DMS 273 treated with DMSO at 0.1 percent for 48 hours (cell line): ENCODE data around the gene EHBP1.

Experiments
- DNase-seq: peaks from one replicate; lab custom pipeline; 2025; lab: John Stamatoyannopoulos, UW

Gene EHBP1

DNA sequence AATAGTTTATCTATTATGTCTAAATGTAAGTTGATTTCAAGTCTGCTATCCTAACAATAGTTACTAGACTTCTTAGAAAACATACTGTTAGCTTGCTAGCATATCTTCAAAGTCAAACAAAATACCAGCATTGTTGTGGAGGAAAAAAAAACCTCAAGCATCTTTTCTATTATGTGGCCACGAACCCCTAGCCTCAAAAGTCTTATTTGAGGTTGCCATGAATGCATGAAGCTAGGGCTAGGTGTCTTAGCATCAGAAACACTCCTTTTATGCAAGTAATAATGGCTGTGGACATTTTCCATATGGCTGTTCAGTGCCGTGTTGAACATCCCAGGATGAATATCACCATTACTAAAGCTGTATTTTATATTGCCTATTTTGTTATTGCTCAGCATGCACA is 258.5 kb downstream of the EHBP1 start:
- no peak for DNase-seq

DNA sequence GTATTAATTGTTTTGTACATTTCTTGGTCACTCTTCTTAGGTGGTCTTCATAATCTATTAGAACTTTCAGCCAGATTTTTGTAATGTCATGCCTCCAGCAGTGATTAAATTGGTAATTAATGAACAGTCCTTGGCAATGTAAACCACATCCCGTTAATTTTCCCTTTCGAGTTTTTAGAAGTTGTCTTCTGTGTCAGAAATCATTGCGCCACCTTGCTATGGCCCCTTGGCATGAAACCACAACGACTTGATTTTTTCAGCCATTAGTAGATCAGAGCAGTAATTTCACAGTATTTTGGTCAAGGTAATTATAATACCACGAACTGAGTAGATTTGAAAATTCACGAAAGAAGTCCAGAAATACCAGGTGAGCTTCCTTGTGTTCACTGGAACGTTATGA is 259.2 kb downstream of the EHBP1 start:
- DNase-seq: no peak

DNA sequence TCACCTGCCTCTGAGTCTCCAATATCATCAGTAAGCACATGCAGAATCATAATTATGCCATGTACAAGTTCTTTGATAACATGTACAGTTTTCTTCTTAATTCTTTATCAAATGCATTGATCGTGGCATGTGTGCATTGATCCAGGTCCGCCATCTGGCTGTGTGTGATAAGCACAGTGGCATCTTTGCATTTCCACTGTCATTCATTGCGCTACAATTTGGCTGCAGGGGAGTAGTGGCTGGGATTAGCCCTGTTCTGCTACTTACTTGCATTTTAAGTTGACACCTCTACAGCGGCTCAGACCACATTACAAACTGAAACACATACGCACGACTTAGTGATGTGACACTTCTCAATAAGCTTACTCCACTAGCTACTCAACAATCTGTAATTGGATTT is 261.5 kb downstream of the EHBP1 start:
- no peak for DNase-seq

DNA sequence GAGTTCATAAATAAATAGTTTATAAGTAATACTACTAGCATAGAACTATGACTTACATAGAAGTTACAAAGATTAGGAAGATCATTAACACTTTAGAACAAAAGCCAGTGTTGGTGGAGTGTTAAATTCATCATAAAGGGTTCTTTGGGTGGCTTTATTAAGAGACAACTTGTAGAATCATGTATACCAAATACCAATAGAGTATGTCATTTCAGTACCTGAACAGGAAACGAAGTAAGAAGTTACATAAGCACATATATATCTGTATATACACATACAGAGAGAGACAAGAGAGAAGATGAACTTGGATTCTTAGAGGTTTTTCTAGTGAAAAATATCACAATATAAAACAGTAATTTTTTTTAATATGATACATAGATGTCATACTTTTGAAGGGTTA is 262.7 kb downstream of the EHBP1 start:
- no peak for DNase-seq

DNA sequence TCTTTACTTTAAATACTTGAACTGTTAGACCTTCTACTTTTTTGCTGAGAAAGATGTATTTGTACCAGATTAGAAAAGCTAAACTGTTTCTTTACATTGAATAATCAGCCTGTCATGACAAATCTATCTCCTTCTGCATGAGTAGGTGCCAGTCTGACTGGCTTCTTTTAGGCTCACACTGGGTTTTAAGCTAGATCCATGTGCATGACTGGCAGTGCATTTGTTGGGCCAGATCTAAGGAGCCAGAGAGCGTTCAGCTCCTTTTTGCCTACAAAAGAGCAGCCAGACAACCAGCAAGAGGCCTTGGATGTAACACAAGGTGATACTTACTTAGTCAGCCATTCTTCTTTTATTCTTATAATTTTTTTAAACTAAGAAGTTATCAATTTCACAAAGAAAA is 263.2 kb downstream of the EHBP1 start:
- DNase-seq: no peak

DNA sequence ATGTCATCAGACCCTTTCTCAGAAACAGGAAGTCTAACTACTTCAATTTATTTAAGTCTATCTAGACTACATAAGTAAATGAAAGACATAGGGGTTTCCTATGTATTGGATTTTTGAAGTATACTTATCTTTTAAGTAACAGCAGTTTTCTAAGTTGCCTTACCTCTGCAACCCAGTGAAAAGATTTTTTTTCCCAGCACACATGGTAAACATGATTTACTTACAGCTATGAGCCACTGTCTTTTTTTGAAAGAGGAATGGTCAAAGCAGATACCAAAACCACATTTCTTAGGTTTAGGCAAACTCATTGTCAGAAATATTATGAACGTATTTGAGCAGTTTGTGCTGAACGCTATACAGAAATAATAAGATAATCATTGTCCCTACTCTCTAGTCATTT is 266.4 kb downstream of the EHBP1 start:
- no peak for DNase-seq

DNA sequence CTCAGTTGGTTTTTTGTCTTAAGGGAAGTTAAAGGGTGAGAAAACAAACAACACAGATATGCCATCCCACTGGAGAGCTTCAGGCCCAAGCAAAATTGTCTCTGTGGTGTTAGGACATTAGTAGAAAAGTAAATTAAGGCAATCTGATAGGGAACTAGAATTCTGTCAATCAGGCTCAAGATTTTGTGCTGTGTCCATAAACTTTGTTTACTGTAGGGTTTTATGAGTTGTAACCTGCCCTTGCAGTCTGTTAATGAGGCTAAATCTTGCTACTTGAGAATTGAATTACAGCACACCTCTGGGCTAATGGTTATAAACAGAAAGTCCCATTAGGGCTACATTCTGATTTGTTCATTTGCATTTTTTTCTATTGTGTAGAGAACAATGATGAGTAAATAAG is 267.1 kb downstream of the EHBP1 start:
- DNase-seq: no peak

DNA sequence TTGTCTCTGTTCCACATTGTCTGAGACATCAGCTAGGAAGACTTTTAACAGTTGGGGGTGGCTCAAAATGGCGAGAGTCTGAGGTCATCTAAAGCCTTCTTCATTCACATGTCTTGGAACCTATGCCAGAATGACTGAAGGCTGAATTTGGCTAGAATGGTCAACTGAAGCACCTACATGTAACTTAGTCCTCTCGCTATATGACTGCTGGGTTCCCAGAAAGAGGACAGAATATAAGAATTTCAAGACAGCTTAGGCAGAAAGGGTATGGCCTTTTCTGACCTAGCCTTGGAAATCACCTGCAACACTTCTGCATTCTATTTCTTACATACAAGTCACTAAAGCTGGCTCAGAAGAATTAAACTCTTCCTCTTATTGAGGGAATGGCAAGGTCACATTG is 269.5 kb downstream of the EHBP1 start:
- DNase-seq: no peak

DNA sequence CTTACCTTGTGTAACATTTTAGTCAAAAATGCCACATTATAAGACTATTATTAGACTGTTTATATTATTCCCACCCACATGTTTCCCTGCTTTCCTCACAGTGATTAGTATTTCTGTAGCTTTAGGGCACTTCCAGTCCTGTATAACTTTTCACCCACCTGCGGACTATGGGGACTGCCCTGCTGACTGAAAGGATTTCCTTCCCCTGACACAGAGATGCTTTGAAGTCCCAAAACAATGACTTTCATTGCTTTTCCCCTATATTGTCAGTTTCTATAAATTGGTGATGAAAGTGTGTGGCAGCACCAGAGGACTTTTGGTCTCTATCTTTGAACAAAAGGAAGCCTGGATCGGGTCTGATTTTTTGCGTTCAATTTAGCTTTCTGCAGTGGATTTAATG is 286.1 kb downstream of the EHBP1 start:
- DNase-seq: no peak

DNA sequence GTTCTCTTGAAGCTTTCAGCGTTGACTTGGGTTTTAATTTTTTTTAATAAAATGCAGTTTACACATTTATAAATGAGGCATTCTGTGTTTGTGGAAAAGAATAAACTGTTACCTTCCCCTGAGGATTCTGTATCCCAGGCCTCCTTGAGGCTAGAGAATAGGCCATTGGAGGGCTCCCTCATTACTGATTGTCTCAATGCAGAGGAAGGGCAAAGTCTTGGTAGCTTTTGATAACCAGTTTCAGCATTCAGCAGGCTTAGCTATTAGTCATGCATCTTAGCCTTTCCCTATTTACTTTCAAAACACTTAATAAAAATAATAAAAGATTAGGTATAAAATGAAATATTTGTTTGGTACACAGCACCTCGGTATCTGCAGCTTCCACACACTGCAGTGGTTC is 287.0 kb downstream of the EHBP1 start:
- no peak for DNase-seq

DNA sequence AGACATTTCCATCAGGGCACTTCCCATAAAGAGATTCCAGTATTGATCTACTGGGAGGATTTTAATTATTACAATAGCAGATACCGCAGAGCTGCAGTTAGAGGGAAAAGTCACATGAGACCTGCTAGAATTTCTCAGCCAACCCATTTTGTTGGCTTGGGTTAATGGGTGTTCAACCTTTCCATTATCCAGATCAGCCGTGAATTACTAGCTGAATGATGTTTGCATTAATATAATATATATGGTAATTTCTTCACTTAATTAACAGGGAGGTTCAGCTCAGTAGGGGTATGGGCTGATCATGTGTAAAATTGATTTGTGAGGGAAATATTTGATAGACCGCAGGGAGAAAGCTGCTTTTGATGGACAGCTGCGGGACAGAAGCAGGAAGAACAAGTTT is 288.7 kb downstream of the EHBP1 start:
- DNase-seq: no peak

DNA sequence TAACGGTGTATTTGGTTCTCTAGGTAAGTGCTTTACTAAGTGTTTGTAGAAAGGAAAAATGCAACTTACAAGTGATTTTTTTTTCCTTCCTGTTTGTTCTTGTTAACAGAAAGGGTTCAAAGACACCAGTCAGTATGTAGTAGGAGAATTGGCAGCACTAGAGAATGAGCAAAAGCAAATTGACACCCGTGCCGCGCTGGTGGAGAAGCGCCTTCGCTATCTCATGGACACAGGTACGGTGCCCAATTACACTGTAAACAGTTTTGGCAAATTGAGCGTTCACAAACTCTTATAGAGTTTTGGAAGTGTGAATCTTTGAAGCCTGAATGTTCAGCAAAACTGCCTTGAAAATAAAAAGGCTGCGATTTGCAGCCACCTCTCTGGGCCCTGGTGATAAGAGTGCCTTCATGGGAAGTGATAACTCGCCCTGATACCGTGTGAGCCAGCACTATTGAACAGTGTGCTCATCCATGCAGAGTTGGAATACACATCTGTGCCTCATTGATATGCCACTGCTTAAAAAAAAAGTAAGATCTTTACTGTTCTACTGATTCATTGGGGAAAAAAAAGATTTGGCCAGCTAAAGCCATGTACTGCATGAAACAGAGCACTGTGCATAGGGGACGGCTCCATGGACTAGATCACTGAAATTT is 291.1 kb downstream of the EHBP1 start:
- no peak for DNase-seq

DNA sequence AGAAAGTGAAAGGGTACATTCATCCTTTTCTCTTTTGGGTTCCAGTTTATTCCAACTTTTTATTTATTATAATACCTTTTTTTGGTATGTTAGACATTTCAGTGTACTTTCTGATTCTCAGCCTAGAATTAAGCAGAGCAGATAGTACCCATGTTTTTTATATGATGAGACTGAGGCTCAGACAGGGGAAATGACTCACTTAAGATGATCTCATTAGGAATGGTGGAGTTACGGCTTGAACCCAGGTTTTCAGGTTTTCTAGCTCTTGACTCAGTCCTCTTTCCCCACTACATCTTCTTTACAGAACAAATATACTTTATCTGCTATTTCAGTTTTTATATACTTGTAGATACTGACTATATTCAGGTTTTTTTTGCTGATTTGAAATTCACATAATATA is 293.4 kb downstream of the EHBP1 start:
- DNase-seq: no peak

DNA sequence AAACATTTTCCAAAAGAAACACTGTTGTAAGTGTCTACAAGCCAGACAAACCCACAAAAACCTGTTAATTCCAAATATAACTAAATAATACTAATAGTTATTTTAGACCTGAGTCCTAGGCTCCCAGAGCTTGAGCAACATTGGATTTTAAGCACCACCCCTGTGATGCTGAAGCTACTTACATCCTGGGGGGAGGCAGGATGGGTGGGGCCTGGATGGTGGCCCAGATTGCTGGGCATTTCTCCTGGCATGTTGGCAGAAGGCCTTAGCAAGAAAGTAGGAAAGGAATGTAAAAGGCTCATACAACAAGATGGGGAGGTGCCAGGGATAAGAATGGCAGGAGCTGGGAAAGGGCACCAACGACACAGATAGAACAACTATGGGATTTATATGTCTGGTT is 294.4 kb downstream of the EHBP1 start:
- DNase-seq: no peak

DNA sequence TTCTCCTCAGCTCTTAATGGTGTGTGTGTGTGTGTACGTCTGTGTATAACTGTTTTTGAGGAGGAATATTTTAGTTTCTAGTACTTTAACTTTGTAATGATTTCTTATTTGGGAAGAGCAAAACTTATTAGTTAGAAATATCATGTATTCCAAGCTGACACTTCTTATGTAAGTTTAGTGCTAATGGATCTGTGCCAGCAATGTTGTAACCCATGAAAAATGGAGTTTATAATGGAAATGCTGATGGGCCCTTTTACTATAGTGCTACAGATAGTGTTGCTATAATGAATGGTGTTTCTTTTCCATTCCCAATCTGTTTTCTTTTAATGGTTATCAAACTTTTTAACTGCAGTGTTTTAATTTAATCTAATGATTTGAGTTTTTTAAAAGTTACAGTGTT is 295.3 kb downstream of the EHBP1 start:
- DNase-seq: no peak

DNA sequence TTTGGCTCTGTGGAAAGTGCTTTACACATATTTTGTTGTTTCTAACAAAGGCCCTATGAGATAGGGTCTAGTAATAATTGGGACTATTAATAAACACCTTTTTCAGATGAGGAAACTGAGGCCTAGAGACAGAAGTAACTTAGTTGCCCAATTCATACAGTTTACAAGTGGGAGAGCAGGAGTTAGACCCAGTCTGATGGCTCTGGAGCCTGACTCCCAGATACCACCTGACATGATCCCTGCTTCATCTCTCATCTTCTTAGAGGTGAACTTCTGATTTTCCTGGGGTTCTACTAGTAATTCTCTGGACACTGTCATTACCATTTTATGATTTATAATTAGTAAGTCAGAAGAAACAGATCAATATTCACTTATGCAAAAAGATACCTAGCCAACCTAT is 296.1 kb downstream of the EHBP1 start:
- DNase-seq: no peak

DNA sequence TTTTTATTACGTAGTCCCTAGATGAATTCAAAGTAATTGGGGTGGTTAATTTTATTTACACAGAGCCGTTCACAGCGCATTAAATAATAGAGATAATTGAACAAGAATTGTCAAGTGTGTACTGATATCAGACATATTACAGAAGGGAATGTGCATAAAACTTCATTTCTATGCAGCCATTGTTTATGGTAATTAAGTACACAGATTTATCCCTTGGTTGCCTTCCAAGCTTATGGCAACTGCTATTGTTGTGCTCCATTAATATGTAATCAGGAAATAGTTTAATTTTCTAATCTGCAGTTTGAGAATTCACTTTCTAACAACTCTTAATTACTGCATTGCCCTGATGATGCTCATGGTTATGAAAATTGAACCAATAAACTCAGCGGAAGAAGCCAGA is 297.8 kb downstream of the EHBP1 start:
- no peak for DNase-seq

DNA sequence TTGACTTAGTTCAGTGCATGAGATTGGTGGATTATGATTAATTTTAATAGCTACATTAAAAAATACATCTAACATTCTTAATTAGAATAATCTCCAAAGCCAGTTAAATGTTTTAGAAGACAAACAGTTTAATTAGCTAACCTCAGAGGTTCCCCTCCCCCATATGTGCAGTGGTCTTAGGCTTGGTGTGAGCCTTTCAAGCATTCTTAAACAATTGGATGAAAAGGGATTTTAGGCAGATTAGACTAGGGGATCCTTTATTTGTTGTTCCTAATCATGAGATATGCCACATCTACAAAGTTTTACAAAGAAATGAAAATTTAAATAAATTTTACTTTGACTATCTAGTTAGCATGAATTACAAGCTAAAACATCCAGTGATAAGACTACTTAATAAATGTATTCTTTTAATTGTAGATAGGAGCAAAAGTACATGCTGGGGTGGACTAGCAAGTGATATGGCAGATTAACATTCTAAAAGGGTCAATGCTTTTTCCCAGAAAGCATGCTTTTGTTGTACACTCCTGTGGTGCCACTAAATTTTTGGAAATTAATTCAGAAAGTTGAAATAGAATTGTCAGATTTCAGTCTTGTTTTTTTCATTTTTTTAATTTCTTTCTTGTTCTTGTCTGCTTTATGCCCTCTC is 302.4 kb downstream of the EHBP1 start:
- DNase-seq: no peak

DNA sequence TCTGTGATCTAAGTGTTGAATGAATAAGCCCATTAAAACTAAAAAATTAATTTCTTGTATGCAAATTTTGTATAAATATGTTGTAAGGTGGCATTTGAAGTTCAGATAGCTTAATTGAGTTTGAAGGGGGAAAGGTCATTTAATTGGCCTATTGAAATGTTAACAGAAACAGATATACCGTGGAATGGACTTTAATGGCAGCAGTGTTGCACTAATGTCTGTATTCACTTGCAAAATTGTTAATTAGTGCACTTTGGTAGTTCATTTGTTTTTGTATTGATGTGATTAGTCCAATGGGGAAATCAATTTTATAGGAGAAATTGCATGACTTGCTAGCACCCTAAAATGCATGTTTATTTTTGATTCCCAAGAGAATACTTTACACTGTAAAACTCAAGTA is 303.3 kb downstream of the EHBP1 start:
- DNase-seq: no peak

DNA sequence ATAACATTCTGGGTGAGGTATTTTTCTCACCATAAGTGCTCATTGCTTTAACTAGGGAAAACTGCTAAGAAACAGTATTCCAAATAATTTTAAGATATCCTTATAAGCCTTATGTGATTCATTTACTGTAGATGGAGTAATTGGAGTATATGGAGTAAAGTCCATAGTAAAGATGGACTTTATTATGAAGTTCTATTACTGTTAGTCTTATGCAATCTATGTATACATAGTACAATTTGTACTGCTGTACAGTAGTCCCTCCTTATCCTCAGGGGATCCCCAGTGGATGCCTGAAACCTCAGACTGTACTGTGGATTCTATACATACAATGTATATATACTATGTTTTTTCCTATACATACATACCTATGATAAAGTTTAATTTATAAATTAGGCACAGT is 304.0 kb downstream of the EHBP1 start:
- DNase-seq: no peak

DNA sequence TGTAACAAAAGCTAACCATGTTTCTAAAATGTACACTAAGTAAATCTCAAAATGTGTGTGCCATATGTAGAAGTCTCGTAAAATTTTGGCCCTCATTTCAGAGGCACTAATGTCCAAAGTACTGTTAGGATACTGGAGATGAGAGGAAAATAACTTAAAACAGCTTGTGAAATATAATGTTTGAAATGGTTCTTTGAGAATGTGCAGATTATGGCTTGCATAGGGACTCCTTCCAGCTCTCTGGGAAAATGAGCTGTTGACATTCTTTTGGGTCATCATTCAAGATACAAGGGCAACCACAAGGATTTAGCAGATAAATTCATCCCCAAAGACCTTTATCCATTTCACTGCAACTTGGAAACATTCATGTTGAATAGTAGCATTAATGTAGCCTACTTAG is 307.0 kb downstream of the EHBP1 start:
- no peak for DNase-seq

DNA sequence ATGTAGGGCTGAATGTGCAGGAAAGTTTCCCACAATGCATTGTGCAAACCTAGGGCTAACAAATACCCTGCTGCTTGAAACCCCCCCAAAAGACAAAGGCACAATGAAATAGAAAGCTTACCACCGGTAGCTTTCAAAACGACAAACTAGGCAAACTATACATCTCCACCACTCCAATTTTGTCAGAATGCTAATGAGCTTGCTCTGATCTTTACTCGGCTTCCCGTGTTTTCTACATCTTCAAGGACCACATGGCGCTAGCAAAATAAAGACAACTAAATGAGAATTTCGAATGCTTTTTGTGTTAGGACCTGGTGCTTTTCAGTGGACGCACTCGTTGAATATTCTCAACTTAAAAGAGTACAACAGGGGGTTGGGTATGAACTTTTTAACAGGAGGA is 307.9 kb downstream of the EHBP1 start:
- no peak for DNase-seq

DNA sequence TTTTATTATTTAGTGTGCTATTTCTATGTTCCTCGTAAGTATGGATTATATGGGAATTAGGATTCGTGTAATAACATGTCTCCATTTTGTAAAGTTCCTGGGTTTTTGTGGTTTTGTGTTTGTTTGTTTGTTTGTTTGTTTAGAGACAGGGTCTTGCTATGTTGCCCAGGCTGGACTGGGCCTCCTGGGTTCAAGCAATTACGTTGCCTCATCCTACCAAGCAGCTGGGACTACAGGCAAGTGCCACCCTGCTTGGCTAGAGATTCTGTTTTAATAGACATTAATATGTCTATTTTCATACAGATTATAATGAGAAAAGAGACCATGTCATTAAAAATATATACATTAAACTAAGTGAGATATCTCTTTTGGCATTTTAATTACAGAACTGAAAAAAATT is 309.9 kb downstream of the EHBP1 start:
- no peak for DNase-seq

DNA sequence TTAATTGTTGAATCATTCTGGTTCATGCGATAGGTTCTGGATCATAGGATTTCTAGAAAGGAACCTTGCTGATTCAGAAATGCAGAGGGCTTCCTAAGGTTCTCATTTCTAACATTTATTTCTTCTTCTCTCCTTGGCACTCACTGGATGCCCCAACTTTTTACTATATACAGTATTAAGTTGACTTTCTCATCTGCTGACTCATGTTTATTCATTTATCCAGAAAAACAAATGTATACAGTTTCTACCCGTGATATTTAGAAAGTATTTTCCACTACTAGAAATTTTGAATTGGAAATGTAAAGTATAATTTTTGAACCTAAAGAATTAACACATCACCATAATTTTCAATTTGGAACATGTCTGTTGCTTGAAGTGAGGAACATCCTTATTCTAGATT is 312.9 kb downstream of the EHBP1 start:
- no peak for DNase-seq
